ENCODE measurements around the gene TMEM69. TPM values are rescaled to one million over a fixed set of nuclear protein-coding genes. Genes with fewer than 3 reads are reported as not detected.
"Not testable (repeated sequence)": the region's sequence is repeated elsewhere in the genome, so short reads cannot be mapped to it uniquely, and the experiment has no call there.

The TMEM69 gene
- total RNA-seq, 2 experiments from 2014 or later = 30.9 to 35.7 TPM

DNA sequence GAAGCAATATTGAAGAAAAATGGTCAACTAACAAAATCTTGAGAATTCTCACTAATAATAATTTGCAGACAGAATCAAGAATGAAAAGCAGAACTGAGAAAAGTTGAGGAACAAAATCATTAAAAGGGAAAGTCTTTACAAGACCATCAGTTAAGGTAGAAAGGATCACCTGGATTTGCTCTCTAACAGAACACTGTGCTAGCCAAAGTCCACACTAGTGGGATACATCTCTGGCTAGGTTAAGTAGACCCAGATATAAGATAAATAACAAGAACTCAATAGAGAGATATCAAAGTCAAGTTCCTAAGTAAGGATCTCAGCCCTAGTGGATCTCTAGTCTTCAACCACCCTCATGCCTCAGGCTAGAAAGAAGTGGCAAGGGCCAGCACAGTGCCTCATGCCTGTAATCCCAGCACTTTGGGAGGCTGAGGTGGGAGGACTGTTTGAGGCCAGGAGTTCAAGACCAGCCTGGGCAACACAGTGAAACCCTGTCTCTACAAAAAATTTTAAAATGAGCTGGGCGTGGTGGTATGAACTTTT is 42.9 kb downstream of the TMEM69 start:
- Mint-ChIP-seq H3K27me3 (no peaks in the 10 kb centered on the region), H3K27ac (no peak overlapping the region), H3K36me3 (ENCODE audit: low read depth) (peaks cover 1% of the 10 kb centered on the region), H3K9me3 (no peaks in the 10 kb centered on the region), H3K4me3 (no peak overlapping the region), H3K4me1 (ENCODE audit: low read depth) (peaks cover 4% of the 10 kb centered on the region)
- ATAC-seq (no peak), DNase-seq (no peak)
- CTCF ChIA-PET = no interaction called here
- POLR2A ChIA-PET = no interaction called here
- intact Hi-C loops (cut with micrococcal nuclease) = no loop called here
- TF ChIP-seq CTCF (IDR thresholded peaks at IDR 0.05) = no peak

DNA sequence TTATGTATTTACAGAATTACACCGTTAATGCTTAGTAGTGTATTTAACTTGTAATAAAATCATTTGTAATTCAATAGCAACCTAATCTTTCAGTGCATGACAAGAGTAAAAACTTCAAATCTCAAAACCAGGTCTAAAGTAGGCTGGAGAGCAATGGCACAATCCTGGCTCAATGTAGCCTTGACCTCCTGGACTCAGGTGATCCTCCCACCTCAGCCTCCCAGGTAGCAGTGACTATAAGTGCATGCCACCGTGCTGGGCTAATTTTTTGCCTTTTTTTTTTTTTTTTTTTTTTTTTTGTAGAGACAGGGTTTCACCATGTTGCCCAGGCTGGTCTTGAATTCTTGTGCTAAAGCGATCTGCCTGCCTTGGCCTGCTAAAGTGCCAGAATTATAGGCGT is 51.2 kb downstream of the TMEM69 start:
- no peak for ATAC-seq
- intact Hi-C loops (cut with micrococcal nuclease) = no loop called here
- CTCF ChIA-PET = no interaction called here
- POLR2A ChIA-PET = interaction anchor here (1.3 kb wide), 1 partner anchor 10 kb away, joined by 5 read pairs; no protein-coding TSS in a partner anchor
- H3K36me3 Mint-ChIP-seq (ENCODE audit: low read depth) = peaks cover 22% of the 10 kb centered on the region
- no peaks in the 10 kb centered on the region for H3K9me3 Mint-ChIP-seq
- TF ChIP-seq CTCF (IDR thresholded peaks at IDR 0.05) = no peak
- no peak for DNase-seq
- H3K4me3 Mint-ChIP-seq = no peak overlapping the region
- H3K4me1 Mint-ChIP-seq (ENCODE audit: low read depth) = peaks cover 13% of the 10 kb centered on the region
- H3K27me3 Mint-ChIP-seq = no peaks in the 10 kb centered on the region
- no peak overlapping the region for H3K27ac Mint-ChIP-seq

GRCh38 chr1:45739641-45740156 is 51.7 kb downstream of the TMEM69 start:
- CTCF ChIA-PET; H3K4me3 Mint-ChIP-seq; intact Hi-C loops (cut with micrococcal nuclease); POLR2A ChIA-PET; DNase-seq; ATAC-seq; H3K27me3 Mint-ChIP-seq; H3K27ac Mint-ChIP-seq; H3K9me3 Mint-ChIP-seq: not testable (repeated sequence)
- H3K36me3 Mint-ChIP-seq (ENCODE audit: low read depth) = peaks cover 21% of the 10 kb centered on the region
- H3K4me1 Mint-ChIP-seq (ENCODE audit: low read depth) = peaks cover 14% of the 10 kb centered on the region

Other genes with a start within 250 kb of the TMEM69 start
- 1 to 10 TPM; 2.9 to 3.7 TPM for gene TESK2, start 197.0 kb upstream of the TMEM69 start, total RNA-seq
- gene CCDC163, start 188.1 kb upstream of the TMEM69 start, total RNA-seq = 1 to 10 TPM; 5.6 to 7.1 TPM
- gene MMACHC, start 187.9 kb upstream of the TMEM69 start, total RNA-seq = 1 to 10 TPM; 8.4 to 10.0 TPM
- 100 to 1,000 TPM; 547 to 553 TPM for gene PRDX1, start 166.3 kb upstream of the TMEM69 start, total RNA-seq
- gene AKR1A1, start 137.4 kb upstream of the TMEM69 start, total RNA-seq = 100 to 1,000 TPM; 184 to 186 TPM
- 100 to 1,000 TPM; 227 to 246 TPM for gene NASP, start 104.1 kb upstream of the TMEM69 start, total RNA-seq
- gene CCDC17, start 64.1 kb upstream of the TMEM69 start, total RNA-seq = 1 to 10 TPM; 1.7 to 1.9 TPM
- gene GPBP1L1, start 1.6 kb upstream of the TMEM69 start, total RNA-seq = 100 to 1,000 TPM in 1 of 2 experiments, 10 to 100 TPM in 1; 95.7 to 105 TPM
- gene IPP, start 62.5 kb downstream of the TMEM69 start, total RNA-seq = 10 to 100 TPM; 14.7 to 16.7 TPM
- gene MAST2, start 115.4 kb downstream of the TMEM69 start, total RNA-seq = 10 to 100 TPM; 18.2 to 19.5 TPM